Subcutaneous abdominal adipose tissue (tissue), 5 donors: Measurements from ENCODE around the gene NUP210L.
A peak's percentile ranks its signal among the peaks of the same experiment; 100 is the strongest.
"Not testable (repeated sequence)": the region's sequence is repeated elsewhere in the genome, so short reads cannot be mapped to it uniquely, and the experiment has no call there.

ENCODE experiments used
- H3K27ac ChIP-seq: one replicate; pipeline ENCODE4 v1.7.0; 2013; ENCODE audit warnings: low read depth, mild to moderate bottlenecking, inconsistent platforms, low read length, moderate library complexity
- H3K27me3 ChIP-seq, 5 donors: one replicate each; pipeline ENCODE4 v1.7.0; 2013; ENCODE audit warnings: low read length in 5 of 5, inconsistent platforms in 1 of 5; ENCODE audit not compliant: control insufficient read depth in 5 of 5, insufficient read depth in 4 of 5
- H3K36me3 ChIP-seq, 5 donors: one replicate each; pipeline ENCODE4 v1.7.0; 2013; ENCODE audit warnings: low read length in 5 of 5; ENCODE audit not compliant: control insufficient read depth in 5 of 5, insufficient read depth in 5 of 5
- H3K4me1 ChIP-seq, 5 donors: one replicate each; pipeline ENCODE4 v1.7.0; 2013; ENCODE audit warnings: low read length in 5 of 5, mild to moderate bottlenecking in 3 of 5, moderate library complexity in 1 of 5; ENCODE audit not compliant: control insufficient read depth in 5 of 5, insufficient read depth in 5 of 5
- H3K4me3 ChIP-seq, 5 donors: one replicate each; pipeline ENCODE4 v1.7.0; 2013; ENCODE audit warnings: low read length in 5 of 5, low read depth in 1 of 5
- H3K9ac ChIP-seq, 5 donors: one replicate each; pipeline ENCODE4 v1.7.0; 2013; ENCODE audit warnings: low read length in 5 of 5, mild to moderate bottlenecking in 4 of 5, moderate library complexity in 3 of 5
- H3K9me3 ChIP-seq, 5 donors: one replicate each; pipeline ENCODE4 v1.7.0; 2013; ENCODE audit warnings: low read length in 5 of 5; ENCODE audit not compliant: control insufficient read depth in 5 of 5
- donor health status: healthy.
- donor health status: healthy.
- donor health status: healthy.
- donor health status: healthy.
- donor health status: healthy.

NUP210L gene

GRCh38 chr1:154012543-154012942 lies 142.3 kb downstream of the NUP210L start:
- H3K27me3 ChIP-seq, H3K4me3 ChIP-seq, H3K27ac ChIP-seq, H3K4me1 ChIP-seq, H3K9me3 ChIP-seq, H3K9ac ChIP-seq, H3K36me3 ChIP-seq: not testable (repeated sequence)

- H3K36me3 ChIP-seq: no peaks in the 10 kb centered on the region
- H3K27me3 ChIP-seq: no peaks in the 10 kb centered on the region
- no peak overlapping the region for H3K27ac ChIP-seq
- no peaks in the 10 kb centered on the region for H3K4me1 ChIP-seq
- no peaks in the 10 kb centered on the region for H3K9me3 ChIP-seq
- no peak overlapping the region for H3K9ac ChIP-seq
- no peak overlapping the region for H3K4me3 ChIP-seq
Measured at GRCh38 chr1:154012129-154012528, 142.7 kb downstream of the NUP210L start.

- no peaks in the 10 kb centered on the region for H3K9me3 ChIP-seq
- H3K4me3 ChIP-seq: no peak overlapping the region
- H3K27me3 ChIP-seq: no peaks in the 10 kb centered on the region
- no peaks in the 10 kb centered on the region for H3K36me3 ChIP-seq
- no peaks in the 10 kb centered on the region for H3K4me1 ChIP-seq
- H3K9ac ChIP-seq: no peak overlapping the region
- H3K27ac ChIP-seq: no peak overlapping the region
Measured at GRCh38 chr1:154006136-154006535, 148.7 kb downstream of the NUP210L start.

- no peaks in the 10 kb centered on the region for H3K4me1 ChIP-seq
- no peak overlapping the region for H3K4me3 ChIP-seq
- H3K9ac ChIP-seq: no peak overlapping the region
- no peak overlapping the region for H3K27ac ChIP-seq
- peaks cover 0 to 7% (median 3%) of the 10 kb centered on the region in 5 donors for H3K36me3 ChIP-seq
- no peaks in the 10 kb centered on the region for H3K9me3 ChIP-seq
- H3K27me3 ChIP-seq: no peaks in the 10 kb centered on the region
Measured at GRCh38 chr1:154000420-154000819, 154.5 kb downstream of the NUP210L start.

GRCh38 chr1:153996882-153997281 lies 158.0 kb downstream of the NUP210L start:
- not testable (repeated sequence) for H3K27me3 ChIP-seq, H3K4me3 ChIP-seq, H3K9me3 ChIP-seq, H3K27ac ChIP-seq, H3K9ac ChIP-seq
- Histone ChIP-seq H3K4me1 (peaks cover 2 to 13% (median 10%) of the 10 kb centered on the region in 5 donors), H3K36me3 (peaks cover 7 to 37% (median 23%) of the 10 kb centered on the region in 5 donors)

GRCh38 chr1:153995640-153996039 lies 159.2 kb downstream of the NUP210L start:
- H3K9ac ChIP-seq: no peak overlapping the region
- no peak overlapping the region for H3K4me3 ChIP-seq
- peaks cover 11 to 39% (median 24%) of the 10 kb centered on the region in 5 donors for H3K36me3 ChIP-seq
- H3K4me1 ChIP-seq: peaks cover 2 to 21% (median 19%) of the 10 kb centered on the region in 5 donors
- no peaks in the 10 kb centered on the region for H3K9me3 ChIP-seq
- no peak overlapping the region for H3K27ac ChIP-seq
- no peaks in the 10 kb centered on the region for H3K27me3 ChIP-seq

- Histone ChIP-seq H3K9me3 (no peaks in the 10 kb centered on the region), H3K27me3 (no peaks in the 10 kb centered on the region), H3K27ac (no peak overlapping the region), H3K4me1 (peaks cover 2 to 22% (median 20%) of the 10 kb centered on the region in 5 donors), H3K9ac (no peak overlapping the region), H3K36me3 (peaks cover 11 to 39% (median 24%) of the 10 kb centered on the region in 5 donors), H3K4me3 (no peak overlapping the region)
Measured at GRCh38 chr1:153995202-153995601, 159.7 kb downstream of the NUP210L start.

GRCh38 chr1:153991806-153992205 lies 163.1 kb downstream of the NUP210L start:
- Histone ChIP-seq H3K27ac (peak overlapping the region; percentile 95), H3K36me3 (peaks cover 11 to 39% (median 24%) of the 10 kb centered on the region in 5 donors), H3K4me3 (peak overlapping the region; percentile 95 to 100 (median 99)), H3K27me3 (no peaks in the 10 kb centered on the region), H3K4me1 (peaks cover 3 to 24% (median 23%) of the 10 kb centered on the region in 5 donors), H3K9ac (peak overlapping the region in 4 of 5 donors; percentile 93 to 99 (median 96)), H3K9me3 (no peaks in the 10 kb centered on the region)

GRCh38 chr1:153991151-153991630 lies 163.7 kb downstream of the NUP210L start:
- no peaks in the 10 kb centered on the region for H3K27me3 ChIP-seq
- H3K27ac ChIP-seq: peak overlapping the region; percentile 95
- no peaks in the 10 kb centered on the region for H3K9me3 ChIP-seq
- peaks cover 11 to 38% (median 24%) of the 10 kb centered on the region in 5 donors for H3K36me3 ChIP-seq
- peak overlapping the region; percentile 91 to 99 (median 95) for H3K9ac ChIP-seq
- H3K4me3 ChIP-seq: peak overlapping the region; percentile 95 to 100 (median 99)
- H3K4me1 ChIP-seq: peaks cover 3 to 30% (median 27%) of the 10 kb centered on the region in 5 donors

GRCh38 chr1:153990468-153991150 lies 164.3 kb downstream of the NUP210L start, which contains the start of gene RPS27:
RPS27 (plus strand) TSS chr1:153990762; CDS start chr1:153990797, 35 bp downstream.
- Histone ChIP-seq H3K4me1 (peaks cover 3 to 33% (median 30%) of the 10 kb centered on the region in 5 donors), H3K4me3 (peak within 1 kb of the TSS; percentile 95 to 100 (median 99)), H3K9ac (peak within 1 kb of the TSS; percentile 91 to 99 (median 95)), H3K27me3 (no peaks in the 10 kb centered on the region), H3K9me3 (no peaks in the 10 kb centered on the region), H3K27ac (peak within 1 kb of the TSS; percentile 95), H3K36me3 (peaks cover 11 to 34% (median 23%) of the 10 kb centered on the region in 5 donors)
